Measurements from ENCODE around the gene EBI3. TPM values are rescaled to one million over a fixed set of nuclear protein-coding genes. Genes with fewer than 3 reads are reported as not detected.
"Not testable (repeated sequence)": the region's sequence is repeated elsewhere in the genome, so short reads cannot be mapped to it uniquely, and the experiment has no call there.

EBI3 gene
- total RNA-seq, 1 donor from 2014 or later, result not detected

GRCh38 chr19:4238831-4239230, 9.5 kb downstream of the EBI3 start:
- no peaks in the 10 kb centered on the region for H3K9me3 ChIP-seq
- H3K36me3 ChIP-seq, result no peaks in the 10 kb centered on the region
- H3K27me3 ChIP-seq, result no peaks in the 10 kb centered on the region
- no peaks in the 10 kb centered on the region for H3K4me1 ChIP-seq
- TF ChIP-seq POLR2A (IDR thresholded peaks at IDR 0.05), result no peak
- no peak for TF ChIP-seq CTCF (IDR thresholded peaks at IDR 0.05)
- no peak for TF ChIP-seq POLR2AphosphoS5 (IDR thresholded peaks at IDR 0.05; ENCODE audit: insufficient read depth in 1 of 2, low read depth in 1 of 2)
- intact Hi-C loops (cut with DNase I), result no loop called here
- no peak for DNase-seq (ENCODE audit: extremely low spot score in 2 of 2)
- no peak overlapping the region for H3K4me3 ChIP-seq
- no peak overlapping the region for H3K27ac ChIP-seq

GRCh38 chr19:4241824-4242430, 12.6 kb downstream of the EBI3 start:
- DNase-seq (ENCODE audit: extremely low spot score in 2 of 2), result no peak

GRCh38 chr19:4245938-4246337, 16.6 kb downstream of the EBI3 start:
- H3K4me3 ChIP-seq; H3K27ac ChIP-seq; DNase-seq (ENCODE audit: extremely low spot score in 2 of 2); intact Hi-C loops (cut with DNase I); H3K27me3 ChIP-seq; H3K9me3 ChIP-seq: not testable (repeated sequence)
- Histone ChIP-seq H3K36me3 (peaks cover 0 to 24% of the 10 kb centered on the region in 2 donors), H3K4me1 (peaks cover 16% of the 10 kb centered on the region)

More at GRCh38 chr19:4241824-4242430, 12.6 kb downstream of the EBI3 start:
- Histone ChIP-seq H3K9me3 (no peaks in the 10 kb centered on the region), H3K36me3 (no peaks in the 10 kb centered on the region), H3K4me3 (no peak overlapping the region), H3K4me1 (peaks cover 5% of the 10 kb centered on the region), H3K27me3 (no peaks in the 10 kb centered on the region), H3K27ac (no peak overlapping the region)
- no peak for TF ChIP-seq CTCF (IDR thresholded peaks at IDR 0.05)
- TF ChIP-seq POLR2AphosphoS5 (IDR thresholded peaks at IDR 0.05; ENCODE audit: insufficient read depth in 1 of 2, low read depth in 1 of 2), result no peak
- no peak for TF ChIP-seq POLR2A (IDR thresholded peaks at IDR 0.05)
- intact Hi-C loops (cut with DNase I), result no loop called here

- H3K27me3 ChIP-seq, result no peaks in the 10 kb centered on the region
- no peaks in the 10 kb centered on the region for H3K9me3 ChIP-seq
- H3K36me3 ChIP-seq, result peaks cover 0 to 28% of the 10 kb centered on the region in 2 donors
- peak within 1 kb of the TSS; percentile 91 for H3K27ac ChIP-seq
- intact Hi-C loops (cut with DNase I), result no loop called here
- DNase-seq (ENCODE audit: extremely low spot score in 2 of 2), result peak in 1 of 2 donors; percentile 98
- TF ChIP-seq POLR2AphosphoS5 (IDR thresholded peaks at IDR 0.05; ENCODE audit: insufficient read depth in 1 of 2, low read depth in 1 of 2) (peak; percentile 72 to 99), CTCF (IDR thresholded peaks at IDR 0.05) (peak in 1 of 3 experiments; percentile 10), POLR2A (IDR thresholded peaks at IDR 0.05) (no peak)
- peaks cover 16% of the 10 kb centered on the region for H3K4me1 ChIP-seq
- peak within 1 kb of the TSS; percentile 54 to 64 for H3K4me3 ChIP-seq
These were observed 17.7 kb downstream of the EBI3 start, which contains the start of gene YJU2 for GRCh38 chr19:4246767-4247593. Gene YJU2 (plus strand): TSS chr19:4247080. CDS start chr19:4247147, 67 bp downstream.

GRCh38 chr19:4256563-4256962, 27.2 kb downstream of the EBI3 start:
- DNase-seq (ENCODE audit: extremely low spot score in 2 of 2), result no peak
- peaks cover 0 to 89% of the 10 kb centered on the region in 2 donors for H3K36me3 ChIP-seq
- TF ChIP-seq POLR2A (IDR thresholded peaks at IDR 0.05) (no peak), POLR2AphosphoS5 (IDR thresholded peaks at IDR 0.05; ENCODE audit: insufficient read depth in 1 of 2, low read depth in 1 of 2) (no peak), CTCF (IDR thresholded peaks at IDR 0.05) (no peak)

More at GRCh38 chr19:4256563-4256962, 27.2 kb downstream of the EBI3 start:
- Histone ChIP-seq H3K27ac (no peak overlapping the region), H3K9me3 (peaks cover 5% of the 10 kb centered on the region), H3K4me3 (no peak overlapping the region), H3K4me1 (no peaks in the 10 kb centered on the region), H3K27me3 (no peaks in the 10 kb centered on the region)
- intact Hi-C loops (cut with DNase I), result no loop called here

Data from vagina (tissue), 2 donors.